GM19238 (cell line): ENCODE results near the gene WDR53.
"Not testable (repeated sequence)": the region's sequence is repeated elsewhere in the genome, so short reads cannot be mapped to it uniquely, and the experiment has no call there.

ENCODE experiments used
- DNase-seq: peaks from one replicate; pipeline ENCODE4 v3.0.0; 2011; ENCODE audit warnings: low spot score; ENCODE audit not compliant: insufficient read length

The WDR53 gene

DNA sequence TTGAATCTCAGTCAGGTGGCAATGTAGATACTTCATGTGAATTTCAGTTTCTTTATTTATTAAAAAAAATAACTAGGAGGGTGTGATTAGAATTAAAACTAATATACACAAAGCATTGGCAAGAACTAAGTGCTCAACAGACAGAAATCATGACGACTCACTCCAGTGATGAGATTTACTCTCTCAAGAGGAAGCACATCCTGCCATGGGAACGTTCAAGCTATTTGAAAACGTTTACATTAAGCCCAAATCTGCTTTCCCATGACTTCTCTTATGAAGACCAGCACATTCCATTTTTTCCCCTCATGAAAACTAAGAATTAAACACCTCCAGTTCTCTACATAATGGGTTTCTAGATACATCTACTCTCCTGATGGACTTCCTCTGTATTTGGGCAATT, 8.5 kb downstream of the WDR53 start:
- no peak for DNase-seq

- DNase-seq: no peak
These were observed 9.9 kb downstream of the WDR53 start for GRCh38 chr3:196558476-196558875.

DNA sequence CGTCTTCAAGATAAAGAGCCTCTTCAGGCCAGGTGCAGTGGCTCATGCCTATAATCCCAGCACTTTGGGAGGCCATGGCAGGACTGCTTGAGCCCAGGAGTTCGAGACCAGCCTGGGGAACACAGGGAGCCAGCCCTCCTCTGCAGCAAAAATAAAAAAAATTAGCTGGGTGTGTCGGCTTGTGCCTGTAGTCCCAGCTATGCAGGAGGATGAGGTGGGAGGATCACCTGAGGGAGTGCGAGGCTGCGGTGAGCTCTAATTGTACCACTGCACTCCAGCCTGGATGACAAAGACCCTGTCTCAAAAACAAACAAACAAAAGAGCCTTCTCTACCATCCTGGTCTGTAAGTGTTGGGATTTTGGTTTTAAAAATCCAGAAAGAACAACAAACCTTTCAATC, 11.1 kb downstream of the WDR53 start:
- no peak for DNase-seq

GRCh38 chr3:196555295-196555694, 13.1 kb downstream of the WDR53 start:
- no peak for DNase-seq

GRCh38 chr3:196554205-196554604, 14.1 kb downstream of the WDR53 start:
- no peak for DNase-seq

DNA sequence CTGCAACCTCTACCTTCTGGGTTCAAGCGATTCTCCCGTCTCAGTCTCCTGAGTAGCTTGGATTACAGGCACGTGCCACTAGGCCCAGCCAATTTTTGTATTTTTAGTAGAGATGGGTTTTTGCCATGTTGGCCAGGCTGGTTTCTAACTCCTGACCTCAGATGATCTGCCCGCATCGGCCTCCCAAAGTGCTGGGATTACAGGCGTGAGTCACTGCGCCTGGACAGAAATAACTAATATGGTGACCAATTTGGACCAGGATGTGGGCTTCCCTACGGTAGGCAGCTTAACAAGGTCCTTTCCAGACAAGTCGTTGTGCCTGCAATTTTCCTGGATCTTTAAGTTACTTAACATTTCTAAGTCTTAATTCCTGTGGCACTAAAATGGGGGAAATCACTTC, 14.8 kb downstream of the WDR53 start:
- DNase-seq: no peak

DNA sequence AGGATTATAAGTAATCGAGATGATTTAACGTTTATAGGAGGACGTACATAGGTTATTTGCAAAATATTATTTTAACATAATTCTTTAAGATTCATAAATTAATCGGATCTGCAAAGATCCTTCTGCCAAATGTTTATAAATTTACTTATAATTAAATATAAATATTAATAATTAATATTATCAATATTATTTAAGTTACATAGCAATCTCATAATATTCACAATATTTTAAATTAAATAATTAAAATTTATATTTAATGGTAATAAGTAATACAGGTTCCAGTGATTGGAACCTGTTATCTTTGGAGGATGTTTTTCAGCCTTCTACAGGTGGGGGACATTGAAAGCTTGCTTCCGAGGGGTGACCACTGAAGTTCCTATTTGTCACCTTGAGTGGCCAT, 16.1 kb downstream of the WDR53 start:
- no peak for DNase-seq

GRCh38 chr3:196550172-196550571, 18.2 kb downstream of the WDR53 start:
- DNase-seq: not testable (repeated sequence)

DNA sequence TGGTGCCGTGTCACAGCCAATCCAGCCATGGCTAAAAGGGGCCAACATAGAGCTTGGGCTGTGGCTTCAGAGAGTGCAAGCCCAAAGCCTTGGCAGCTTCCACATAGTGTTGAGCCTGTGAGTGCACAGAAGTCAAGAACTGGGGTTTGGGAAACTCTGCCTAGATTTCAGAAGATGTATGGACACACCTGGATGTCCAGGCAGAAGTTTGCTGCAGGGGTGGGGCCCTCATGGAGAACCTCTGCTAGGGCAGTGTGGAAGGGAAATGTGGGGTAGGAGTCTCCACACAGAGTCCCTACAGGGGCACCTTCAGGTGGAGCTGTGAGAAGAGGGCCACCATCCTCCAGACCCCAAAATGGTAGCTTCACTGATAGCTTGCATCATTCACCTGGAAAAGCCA, 19.0 kb downstream of the WDR53 start:
- DNase-seq: not testable (repeated sequence)

- no peak for DNase-seq
These were observed 21.3 kb downstream of the WDR53 start for GRCh38 chr3:196547067-196547466.

GRCh38 chr3:196546537-196546936, 21.8 kb downstream of the WDR53 start:
- no peak for DNase-seq

DNA sequence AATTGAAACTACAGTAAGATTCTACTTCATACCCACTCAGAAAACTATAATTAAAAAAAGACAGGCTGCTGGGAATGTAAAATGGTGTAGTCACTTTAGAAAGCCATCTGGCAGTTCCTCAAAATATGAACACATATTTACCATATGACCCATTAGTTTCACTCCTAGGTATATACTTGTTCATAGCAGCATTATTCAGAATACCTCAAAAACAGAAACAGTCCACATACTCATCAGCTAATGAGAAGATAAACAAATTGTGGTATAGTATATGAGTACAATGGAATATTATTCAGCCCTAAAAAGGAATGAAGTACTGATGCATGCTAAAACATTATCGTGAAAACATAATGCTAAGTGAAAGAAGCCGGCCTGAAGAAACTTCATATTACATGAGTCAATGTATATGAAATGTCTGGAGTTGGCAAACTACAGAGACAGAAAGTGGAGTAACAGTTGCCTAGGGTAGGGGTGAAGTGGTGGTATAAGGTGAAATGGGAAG, 23.8 kb downstream of the WDR53 start:
- DNase-seq: no peak

DNA sequence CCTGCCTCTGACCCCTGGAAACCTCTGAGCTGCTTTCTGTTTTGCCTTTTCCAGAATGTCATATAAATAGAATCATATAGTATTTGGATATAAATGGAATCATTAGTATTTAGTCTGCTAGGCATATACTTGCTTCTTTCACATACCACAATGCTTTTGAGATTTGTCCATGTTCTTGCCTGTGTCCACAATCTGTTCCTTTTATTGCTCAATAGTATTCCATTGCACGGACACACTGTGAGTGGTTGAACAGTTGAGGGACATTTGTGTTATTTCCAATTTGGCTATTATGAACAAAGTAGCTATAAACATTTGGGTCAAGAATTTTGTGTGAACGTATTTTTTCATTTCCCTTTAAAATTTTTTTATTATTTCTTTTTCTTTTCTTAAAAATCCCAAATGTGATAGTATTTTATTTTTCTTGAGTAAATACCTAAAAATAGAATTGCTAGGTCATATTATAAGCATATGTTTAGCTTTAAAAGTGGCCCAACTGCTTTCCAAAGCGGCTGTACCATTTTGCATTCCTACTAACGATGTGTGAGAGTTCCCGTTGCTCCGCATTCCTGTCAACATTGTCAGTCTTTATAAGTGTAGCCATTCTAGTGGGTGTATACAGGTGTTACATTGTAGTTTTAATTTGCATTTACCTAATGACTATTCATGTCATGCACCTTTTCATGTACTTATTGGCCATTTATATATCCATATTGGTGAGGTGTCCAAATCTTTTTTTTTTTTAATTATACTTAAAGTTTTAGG, 26.5 kb downstream of the WDR53 start:
- no peak for DNase-seq

DNA sequence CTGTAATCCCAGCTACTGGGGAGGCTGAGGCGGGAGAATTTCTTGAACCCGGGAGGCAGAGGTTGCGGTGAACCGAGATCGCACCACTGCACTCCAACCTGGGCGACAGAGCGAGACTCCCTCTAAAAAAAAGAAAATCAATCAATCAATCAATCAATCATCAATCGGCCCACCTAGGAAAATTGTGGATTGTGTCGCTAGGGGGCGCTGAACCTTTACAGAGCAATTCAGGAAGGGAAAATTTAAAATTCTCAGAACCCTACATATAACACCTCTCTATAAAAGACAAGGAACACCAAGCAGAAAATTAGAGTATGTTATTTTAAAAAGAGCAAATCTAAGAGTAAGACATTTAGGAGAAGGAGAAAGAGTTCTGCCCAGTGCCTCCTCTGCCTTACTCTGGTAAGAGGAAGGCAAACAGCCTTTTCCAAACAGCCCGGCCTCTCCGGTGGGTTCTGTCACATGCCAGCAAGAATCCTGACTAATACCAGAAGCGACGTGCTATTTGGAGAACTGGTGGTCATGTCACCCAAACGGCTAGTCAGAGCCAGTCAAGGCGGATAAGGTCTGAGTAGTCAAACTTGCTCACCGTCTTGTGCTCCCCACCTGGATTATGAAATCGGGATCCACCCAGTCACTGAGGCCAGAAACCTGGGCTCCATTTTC, 30.9 kb downstream of the WDR53 start:
- no peak for DNase-seq

DNA sequence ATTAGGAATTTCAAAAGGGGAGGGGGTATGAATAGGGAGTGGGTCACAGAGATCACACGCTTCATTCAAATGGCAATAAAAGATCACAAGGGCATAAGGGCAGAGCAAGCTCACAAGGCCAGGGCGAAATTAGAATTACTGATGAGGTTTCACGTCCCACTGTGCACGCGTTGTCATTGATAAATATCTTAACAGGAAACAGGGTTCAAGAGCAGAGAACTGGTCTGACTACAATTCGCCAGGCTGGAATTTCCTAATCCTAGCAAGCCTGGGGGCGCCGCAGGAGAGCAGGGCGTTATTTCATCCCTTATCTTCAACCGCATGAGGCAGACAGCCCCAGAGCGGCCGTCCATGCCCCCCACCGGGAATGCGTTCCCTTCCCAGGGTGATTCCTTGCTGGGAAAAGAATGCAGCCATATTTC, 35.1 kb downstream of the WDR53 start:
- no peak for DNase-seq

DNA sequence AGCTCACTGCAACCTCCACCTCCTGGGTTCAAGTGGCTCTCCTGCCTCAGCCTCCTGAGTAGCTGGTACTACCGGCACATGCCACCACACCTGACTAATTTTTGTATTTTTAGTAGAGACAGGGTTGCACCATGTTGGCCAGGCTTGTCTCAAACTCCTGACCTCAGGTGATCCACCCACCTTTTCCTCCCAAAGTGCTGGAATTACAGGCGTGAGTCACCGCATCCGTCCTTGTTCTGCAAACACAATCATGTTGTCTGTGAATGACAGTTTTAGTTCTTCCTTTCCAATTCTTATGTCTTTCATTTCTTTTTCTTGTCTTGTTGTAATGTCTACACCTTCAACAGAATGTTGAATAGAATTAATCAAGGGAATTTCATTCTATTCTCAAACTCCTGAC, 36.9 kb downstream of the WDR53 start:
- DNase-seq: no peak

- DNase-seq: peak; percentile 90
These were observed 39.6 kb downstream of the WDR53 start for GRCh38 chr3:196528639-196529233.

- DNase-seq: no peak
These were observed 43.2 kb downstream of the WDR53 start for GRCh38 chr3:196525141-196525540.

DNA sequence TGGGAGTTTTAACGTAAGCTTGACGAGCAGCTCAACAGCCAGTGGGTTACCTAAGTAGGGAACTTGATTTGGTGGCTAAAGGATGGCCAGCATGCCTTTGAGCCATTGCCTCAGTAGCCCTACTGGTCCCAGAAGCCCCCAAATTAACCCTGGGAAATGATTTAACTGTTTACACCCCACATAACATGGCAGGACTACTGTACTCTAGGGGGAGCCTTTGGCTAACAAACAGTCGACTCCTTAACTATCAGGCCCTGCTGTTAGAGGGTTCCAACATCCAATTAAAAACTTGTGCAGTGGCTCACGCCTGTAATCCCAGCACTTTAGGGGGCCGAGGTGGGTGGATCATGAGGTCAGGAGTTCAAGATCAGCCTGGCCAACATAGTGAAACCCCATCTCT, 43.8 kb downstream of the WDR53 start:
- DNase-seq: no peak

DNA sequence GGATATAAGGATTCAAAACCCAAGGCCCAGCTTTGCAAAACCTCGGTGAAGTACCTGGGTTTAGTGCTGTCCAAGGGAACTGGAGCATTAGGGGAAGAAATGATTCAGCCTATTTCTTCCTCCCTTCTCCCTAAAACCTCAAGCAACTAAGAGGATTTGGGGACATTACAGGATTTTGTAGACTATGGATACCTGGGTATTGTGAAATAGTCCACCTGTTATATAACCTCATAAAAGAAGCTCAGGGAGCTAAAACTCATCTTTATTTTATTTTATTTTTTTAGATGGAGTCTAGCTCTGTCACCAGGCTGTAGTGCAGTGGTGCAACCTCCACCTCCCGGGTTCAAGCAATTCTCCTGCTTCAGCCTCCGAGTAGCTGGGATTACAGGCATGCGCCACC, 44.5 kb downstream of the WDR53 start:
- DNase-seq: no peak

- DNase-seq: not testable (repeated sequence)
These were observed 47.1 kb downstream of the WDR53 start for GRCh38 chr3:196521291-196521690.

DNA sequence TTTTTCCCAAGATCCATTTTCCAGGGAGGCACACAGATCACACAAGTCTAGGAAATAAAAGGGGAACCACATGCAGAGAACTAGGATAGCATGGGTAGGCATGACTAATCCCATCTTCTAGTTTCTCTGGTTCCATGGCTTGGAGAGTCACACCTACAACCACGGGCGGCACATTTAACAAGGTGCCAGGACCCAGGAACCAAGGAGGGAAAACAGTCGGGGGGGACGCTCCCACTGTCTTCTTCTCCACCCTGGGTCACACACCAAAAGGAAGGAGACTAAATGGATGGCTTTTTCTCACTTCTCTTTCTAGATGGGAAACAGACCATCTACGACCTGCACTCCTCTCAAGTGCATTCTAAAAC, 48.7 kb downstream of the WDR53 start:
- DNase-seq: no peak
